Choroid plexus epithelial cell (primary cell): ENCODE data around the gene CHST3.

ENCODE experiments used
- DNase-seq: peaks from one replicate; pipeline ENCODE4 v3.0.0-alpha.2; 2010; ENCODE audit warnings: low read depth
- H3K4me3 ChIP-seq: 2 replicates; pipeline ENCODE4 v1.5.1; 2011; ENCODE audit warnings: low read depth, mild to moderate bottlenecking, control low read depth, low read length, moderate library complexity
- TF ChIP-seq, protein P1 (sequence below): conservative IDR thresholded peaks from 2 replicates; pipeline ENCODE4 v1.5.1; 2011; ENCODE audit warnings: low read depth, mild to moderate bottlenecking, control low read depth, inconsistent platforms, low read length, moderate library complexity

CHST3 gene

DNA sequence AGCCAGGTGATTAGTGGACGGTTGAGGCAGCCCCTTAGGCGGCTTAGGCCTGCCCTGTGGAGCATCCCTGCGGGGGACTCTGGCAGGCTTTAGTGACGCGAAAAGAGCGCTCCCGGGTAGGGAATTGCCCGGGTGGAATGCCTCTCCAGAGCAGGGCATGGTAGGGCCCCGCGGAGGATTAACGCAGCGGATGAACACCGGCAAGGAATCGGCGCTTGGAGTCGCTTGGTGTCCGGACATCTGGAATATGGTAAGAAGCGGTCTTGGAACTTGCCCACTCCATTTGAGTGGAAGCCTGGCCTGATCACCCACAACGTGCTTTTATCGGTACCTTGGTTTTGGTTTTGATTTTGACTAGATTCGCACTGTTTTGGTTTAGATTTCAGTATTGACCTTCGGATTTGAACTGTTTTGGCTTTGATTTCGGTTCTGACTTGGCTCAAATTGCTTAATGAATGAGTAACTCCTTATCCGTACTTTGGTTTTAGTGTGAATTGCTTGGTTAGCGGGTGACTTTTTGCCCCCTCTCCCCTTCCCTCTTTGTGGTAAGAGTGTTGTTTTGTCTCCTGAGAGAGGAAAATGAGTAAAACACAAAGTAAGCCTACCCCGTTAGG, 24.2 kb upstream of the CHST3 start:
- no peak overlapping the region for H3K4me3 ChIP-seq
- no peak for DNase-seq
- TF ChIP-seq, protein P1, sequence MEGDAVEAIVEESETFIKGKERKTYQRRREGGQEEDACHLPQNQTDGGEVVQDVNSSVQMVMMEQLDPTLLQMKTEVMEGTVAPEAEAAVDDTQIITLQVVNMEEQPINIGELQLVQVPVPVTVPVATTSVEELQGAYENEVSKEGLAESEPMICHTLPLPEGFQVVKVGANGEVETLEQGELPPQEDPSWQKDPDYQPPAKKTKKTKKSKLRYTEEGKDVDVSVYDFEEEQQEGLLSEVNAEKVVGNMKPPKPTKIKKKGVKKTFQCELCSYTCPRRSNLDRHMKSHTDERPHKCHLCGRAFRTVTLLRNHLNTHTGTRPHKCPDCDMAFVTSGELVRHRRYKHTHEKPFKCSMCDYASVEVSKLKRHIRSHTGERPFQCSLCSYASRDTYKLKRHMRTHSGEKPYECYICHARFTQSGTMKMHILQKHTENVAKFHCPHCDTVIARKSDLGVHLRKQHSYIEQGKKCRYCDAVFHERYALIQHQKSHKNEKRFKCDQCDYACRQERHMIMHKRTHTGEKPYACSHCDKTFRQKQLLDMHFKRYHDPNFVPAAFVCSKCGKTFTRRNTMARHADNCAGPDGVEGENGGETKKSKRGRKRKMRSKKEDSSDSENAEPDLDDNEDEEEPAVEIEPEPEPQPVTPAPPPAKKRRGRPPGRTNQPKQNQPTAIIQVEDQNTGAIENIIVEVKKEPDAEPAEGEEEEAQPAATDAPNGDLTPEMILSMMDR = no peak

DNA sequence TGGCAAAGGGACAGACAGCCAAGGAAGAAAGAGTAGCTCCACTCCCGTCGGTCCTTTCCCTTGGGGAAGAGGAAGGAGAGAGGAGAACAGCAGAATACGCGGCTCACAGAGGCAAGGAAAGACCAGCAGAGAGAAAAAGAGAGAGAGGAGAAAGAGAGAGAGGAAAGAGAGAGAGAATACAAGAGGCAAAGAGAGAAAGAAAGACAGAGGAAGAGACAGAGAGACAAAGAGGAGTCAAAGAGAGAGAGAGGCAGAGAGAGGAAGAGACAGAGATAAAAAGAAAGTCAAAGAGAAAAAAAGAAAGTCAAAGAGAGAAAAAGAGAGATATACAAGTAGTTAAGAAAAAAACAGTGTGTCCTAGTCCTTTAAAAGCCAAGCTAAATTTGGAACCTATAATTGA, 23.4 kb upstream of the CHST3 start:
- TF ChIP-seq, protein P1 = no peak
- H3K4me3 ChIP-seq = no peak overlapping the region
- DNase-seq = no peak

GRCh38 chr10:71941318-71941717, 22.9 kb upstream of the CHST3 start:
- H3K4me3 ChIP-seq = no peak overlapping the region
- TF ChIP-seq, protein P1 = no peak
- no peak for DNase-seq

DNA sequence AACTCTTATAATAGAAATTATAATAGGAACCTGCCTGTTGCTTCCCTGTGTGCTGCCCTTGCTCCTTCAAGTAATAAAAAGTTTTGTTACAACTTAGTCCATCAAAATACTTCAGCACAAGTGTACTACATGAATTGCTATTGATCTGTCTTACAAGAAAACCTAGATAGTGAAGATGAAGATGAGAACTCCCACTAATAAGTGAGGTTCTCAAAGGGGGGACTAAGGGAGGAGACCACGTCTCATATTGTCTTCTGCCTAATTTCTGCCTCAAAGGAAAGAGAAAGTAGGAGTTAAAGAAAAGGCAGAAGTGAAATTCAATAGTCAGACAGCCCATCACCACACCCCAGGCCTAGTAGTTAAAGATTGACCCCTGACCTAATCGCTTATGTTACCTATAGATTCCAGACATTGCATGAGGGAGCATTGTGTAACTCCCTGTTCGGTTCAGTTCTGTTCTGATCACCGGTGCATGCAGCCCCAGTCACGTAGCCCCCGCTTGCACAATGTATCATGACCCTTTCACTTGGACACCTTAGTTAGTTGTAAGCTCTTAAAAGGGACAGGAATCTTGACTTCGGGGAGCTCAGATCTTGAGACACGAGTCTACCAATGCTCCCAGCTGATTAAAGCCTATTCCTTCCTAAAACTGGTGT, 18.2 kb upstream of the CHST3 start:
- H3K4me3 ChIP-seq = no peak overlapping the region
- DNase-seq = peak; percentile 26
- TF ChIP-seq, protein P1 = no peak

- H3K4me3 ChIP-seq = no peak overlapping the region
- TF ChIP-seq, protein P1 = no peak
- no peak for DNase-seq
Observed at GRCh38 chr10:71946700-71947099, 17.5 kb upstream of the CHST3 start.

DNA sequence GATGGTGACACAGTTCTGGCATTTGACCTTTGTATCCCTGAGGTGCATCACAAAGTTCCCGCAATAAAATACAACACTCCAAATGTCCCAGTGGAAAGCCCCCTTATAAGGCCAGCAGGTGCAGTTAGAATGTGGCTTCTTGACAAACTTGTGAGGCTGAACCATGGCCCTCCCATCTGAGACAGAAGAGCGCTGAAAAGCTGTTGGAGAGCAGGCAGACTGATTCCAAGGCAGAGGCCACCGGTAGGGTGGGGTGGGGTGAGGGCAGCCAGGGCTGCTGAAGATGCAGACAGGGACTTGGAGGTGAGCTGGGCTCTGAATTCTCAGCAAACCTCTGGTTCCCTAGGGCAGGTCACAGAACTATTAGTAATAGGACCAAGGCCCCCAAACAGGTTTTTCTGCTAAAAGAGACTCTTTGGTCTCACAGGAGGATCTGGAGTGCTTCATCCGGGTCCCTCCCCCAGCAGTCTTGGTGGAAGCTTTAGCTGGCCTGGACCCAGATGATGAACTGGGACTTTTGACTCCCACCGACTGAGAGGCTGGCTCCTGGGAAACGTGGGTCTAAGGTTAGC, 15.6 kb upstream of the CHST3 start:
- no peak overlapping the region for H3K4me3 ChIP-seq
- TF ChIP-seq, protein P1 = no peak
- no peak for DNase-seq
